Stimulated activated CD4-positive, alpha-beta T cell treated with anti-CD3 and anti-CD28 coated beads, Interleukin-12 subunit alpha, Interleukin-12 subunit beta, amount 100 ng/mL, for 24 hours (primary cell): Measurements from ENCODE around the gene EGLN1.
"Not testable (repeated sequence)": the region's sequence is repeated elsewhere in the genome, so short reads cannot be mapped to it uniquely, and the experiment has no call there.

ENCODE experiments used
- DNase-seq, 2 experiments: peaks; one replicate each; pipeline ENCODE4 v3.0.0-alpha.2; 2020; ENCODE audit warnings: low read depth in 2 of 2

EGLN1 gene

GRCh38 chr1:231364192-231364591, 57.9 kb downstream of the EGLN1 start:
- no peak for DNase-seq

GRCh38 chr1:231363624-231364023, 58.5 kb downstream of the EGLN1 start:
- DNase-seq, result no peak

GRCh38 chr1:231362325-231362724, 59.8 kb downstream of the EGLN1 start:
- no peak for DNase-seq

GRCh38 chr1:231359113-231359512, 63.0 kb downstream of the EGLN1 start:
- no peak for DNase-seq

GRCh38 chr1:231357831-231358354, 64.2 kb downstream of the EGLN1 start:
- no peak for DNase-seq

- no peak for DNase-seq
These were observed 64.8 kb downstream of the EGLN1 start for GRCh38 chr1:231357187-231357772.

- DNase-seq, result no peak
These were observed 66.9 kb downstream of the EGLN1 start for GRCh38 chr1:231355171-231355570.

- no peak for DNase-seq
These were observed 67.6 kb downstream of the EGLN1 start for GRCh38 chr1:231354330-231355020.

- no peak for DNase-seq
These were observed 69.0 kb downstream of the EGLN1 start for GRCh38 chr1:231353086-231353485.

GRCh38 chr1:231351816-231352215, 70.3 kb downstream of the EGLN1 start:
- no peak for DNase-seq

- not testable (repeated sequence) for DNase-seq
These were observed 73.2 kb downstream of the EGLN1 start for GRCh38 chr1:231348856-231349255.

- DNase-seq, result no peak
These were observed 73.6 kb downstream of the EGLN1 start for GRCh38 chr1:231348442-231348841.

GRCh38 chr1:231347961-231348360, 74.1 kb downstream of the EGLN1 start:
- no peak for DNase-seq

GRCh38 chr1:231340328-231341013, 81.6 kb downstream of the EGLN1 start:
- no peak for DNase-seq

GRCh38 chr1:231338270-231339128, 83.6 kb downstream of the EGLN1 start, which contains the start of gene SPRTN:
Gene SPRTN, plus strand, starts transcription at chr1:231338293. Its CDS starts 91 bp downstream, at chr1:231338384.
- DNase-seq, result no peak

GRCh38 chr1:231337472-231338269, 84.4 kb downstream of the EGLN1 start, which contains the start of gene EXOC8:
Gene EXOC8, minus strand, starts transcription at chr1:231337852. Its CDS starts 107 bp downstream, at chr1:231337745.
- peak; percentile 93 to 99 for DNase-seq

GRCh38 chr1:231337043-231337471, 85.0 kb downstream of the EGLN1 start:
- DNase-seq, result no peak

GRCh38 chr1:231335663-231336602, 86.2 kb downstream of the EGLN1 start:
- no peak for DNase-seq

- no peak for DNase-seq
These were observed 87.1 kb downstream of the EGLN1 start for GRCh38 chr1:231334952-231335351.
